Measurements from ENCODE around the gene PLPP4.

Gene PLPP4

GRCh38 chr10:120580918-120581895, 124.2 kb downstream of the PLPP4 start:
- no peak for DNase-seq

- DNase-seq: no peak
Observed at GRCh38 chr10:120582753-120583152, 125.7 kb downstream of the PLPP4 start.

- DNase-seq: no peak
Observed at GRCh38 chr10:120583424-120584108, 126.5 kb downstream of the PLPP4 start.

- no peak for DNase-seq
Observed at GRCh38 chr10:120584786-120585185, 127.8 kb downstream of the PLPP4 start.

GRCh38 chr10:120586471-120586872, 129.4 kb downstream of the PLPP4 start:
- DNase-seq: no peak

GRCh38 chr10:120587061-120587460, 130.0 kb downstream of the PLPP4 start:
- no peak for DNase-seq

GRCh38 chr10:120588311-120588710, 131.3 kb downstream of the PLPP4 start:
- DNase-seq: no peak

- DNase-seq: no peak
Observed at GRCh38 chr10:120593693-120594092, 136.7 kb downstream of the PLPP4 start.

GRCh38 chr10:120597902-120598301, 140.9 kb downstream of the PLPP4 start:
- no peak for DNase-seq

GRCh38 chr10:120598386-120598785, 141.4 kb downstream of the PLPP4 start:
- DNase-seq: no peak

GRCh38 chr10:120599200-120599724, 142.2 kb downstream of the PLPP4 start:
- no peak for DNase-seq

GRCh38 chr10:120600871-120601649, 144.0 kb downstream of the PLPP4 start:
- no peak for DNase-seq

GRCh38 chr10:120601999-120602398, 145.0 kb downstream of the PLPP4 start:
- no peak for DNase-seq

- DNase-seq: no peak
Observed at GRCh38 chr10:120605410-120605809, 148.4 kb downstream of the PLPP4 start.

- DNase-seq: no peak
Observed at GRCh38 chr10:120606051-120606764, 149.2 kb downstream of the PLPP4 start.

- DNase-seq: no peak
Observed at GRCh38 chr10:120607016-120607709, 150.1 kb downstream of the PLPP4 start.

GRCh38 chr10:120607710-120608703, 151.0 kb downstream of the PLPP4 start:
- no peak for DNase-seq

GRCh38 chr10:120609006-120609405, 152.0 kb downstream of the PLPP4 start:
- peak; percentile 36 for DNase-seq

- no peak for DNase-seq
Observed at GRCh38 chr10:120610791-120611190, 153.8 kb downstream of the PLPP4 start.

- no peak for DNase-seq
Observed at GRCh38 chr10:120612756-120613155, 155.7 kb downstream of the PLPP4 start.
